Measurements from ENCODE around the gene SHISA8.
"Not testable (repeated sequence)": the region's sequence is repeated elsewhere in the genome, so short reads cannot be mapped to it uniquely, and the experiment has no call there.

SHISA8 gene

GRCh38 chr22:41876275-41876674 is 38.6 kb downstream of the SHISA8 start:
- intact Hi-C loops (cut with DNase I), result no loop called here
- no peak for DNase-seq

GRCh38 chr22:41875531-41876270 is 39.2 kb downstream of the SHISA8 start:
- no peak for DNase-seq
- intact Hi-C loops (cut with DNase I), result no loop called here

DNA sequence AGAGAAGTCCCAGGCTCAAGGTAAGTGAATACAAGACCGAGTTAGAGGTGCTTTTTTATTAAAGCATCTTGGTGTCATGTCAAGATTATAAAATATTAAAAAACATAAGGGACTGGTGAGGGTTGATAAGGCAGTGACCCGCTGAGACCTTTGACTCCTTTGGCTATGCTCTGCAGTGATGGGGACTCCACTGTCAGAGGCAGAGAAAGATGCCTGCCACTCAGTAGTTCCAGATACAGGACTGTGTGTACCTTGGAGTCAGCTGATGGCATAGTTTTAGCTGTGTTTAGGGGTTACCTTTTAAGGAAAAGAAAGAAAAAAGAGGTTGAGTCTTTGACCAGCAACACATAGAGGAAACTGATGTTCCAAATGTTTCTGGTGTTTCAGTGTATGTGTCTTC is 40.8 kb downstream of the SHISA8 start:
- intact Hi-C loops (cut with DNase I), result no loop called here
- no peak for DNase-seq

- intact Hi-C loops (cut with DNase I), result no loop called here
- no peak for DNase-seq
Observed at GRCh38 chr22:41873391-41873790, 41.5 kb downstream of the SHISA8 start.

DNA sequence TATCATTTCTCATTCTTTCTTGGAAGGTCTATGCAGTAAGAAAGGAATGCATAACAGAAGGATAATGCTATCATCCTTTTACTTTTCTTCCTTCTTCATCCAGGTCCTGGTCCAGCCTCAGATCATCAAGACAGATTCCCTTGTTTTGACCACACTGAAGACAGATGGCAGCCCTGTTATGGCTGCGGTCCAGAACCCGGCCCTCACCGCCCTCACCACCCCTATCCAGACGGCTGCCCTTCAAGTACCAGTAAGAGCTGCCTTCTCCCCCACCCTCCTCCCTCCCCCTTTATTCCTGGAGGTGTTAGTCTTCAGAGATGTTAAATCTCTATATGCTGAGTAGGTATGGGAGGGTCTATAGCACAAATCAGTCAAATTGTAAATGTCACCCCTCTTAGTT is 44.1 kb downstream of the SHISA8 start:
- DNase-seq, result no peak

GRCh38 chr22:41870081-41870480 is 44.8 kb downstream of the SHISA8 start:
- DNase-seq; intact Hi-C loops (cut with DNase I): not testable (repeated sequence)

More for the DNA sequence above, 44.1 kb downstream of the SHISA8 start:
- intact Hi-C loops (cut with DNase I), result no loop called here

GRCh38 chr22:41868556-41868955 is 46.3 kb downstream of the SHISA8 start:
- intact Hi-C loops (cut with DNase I), result no loop called here
- no peak for DNase-seq

- intact Hi-C loops (cut with DNase I), result no loop called here
- no peak for DNase-seq
Observed at GRCh38 chr22:41863472-41863871, 51.4 kb downstream of the SHISA8 start.

DNA sequence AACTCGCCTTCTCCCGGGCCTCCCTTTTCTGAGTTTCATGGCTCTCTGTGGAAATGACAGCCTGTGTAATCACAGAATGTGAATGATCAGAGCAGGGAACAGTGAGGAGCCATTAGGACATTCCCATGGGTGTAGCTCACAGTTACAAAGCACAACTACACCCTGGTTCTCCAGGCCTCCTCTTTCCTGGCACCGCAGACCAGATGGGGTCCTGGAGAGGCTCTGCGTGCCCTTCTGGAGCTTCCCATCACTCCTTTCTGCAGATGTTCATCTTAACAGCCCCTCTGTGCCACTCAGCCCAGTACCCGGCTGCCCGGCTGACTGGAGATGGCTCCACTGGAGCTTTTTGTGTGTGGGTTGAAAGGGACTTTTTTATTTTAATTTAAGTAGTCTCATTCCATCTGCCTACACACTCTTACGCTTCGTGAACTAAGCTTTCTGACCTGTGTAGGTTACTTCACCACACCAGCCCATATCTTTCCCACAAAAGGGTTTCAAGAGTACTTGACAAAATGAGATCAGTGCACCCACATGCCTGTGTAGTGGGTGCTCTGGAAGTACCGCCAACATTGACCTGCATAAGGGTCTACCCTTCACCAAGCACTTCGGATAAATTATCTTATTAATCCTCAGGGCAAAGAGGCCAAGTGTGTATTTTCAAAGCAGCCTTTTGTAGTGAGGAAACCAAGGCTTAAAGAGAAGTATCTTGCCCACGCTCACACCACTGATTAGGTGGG is 52.2 kb downstream of the SHISA8 start:
- intact Hi-C loops (cut with DNase I), result no loop called here
- DNase-seq, result no peak

GRCh38 chr22:41862160-41862529 is 52.7 kb downstream of the SHISA8 start:
- DNase-seq, result no peak

More at GRCh38 chr22:41862160-41862529, 52.7 kb downstream of the SHISA8 start:
- intact Hi-C loops (cut with DNase I), result no loop called here

Data from head of caudate nucleus (tissue), 42 donors.